ENCODE measurements around the gene ATP2B3. TPM values are rescaled to one million over a fixed set of nuclear protein-coding genes. Genes with fewer than 3 reads are reported as not detected.

The ATP2B3 gene
- polyA plus RNA-seq, 1 donor (not counting 4 experiments of a cell fraction or from before 2014, with no cell fraction given): not detected

- Histone ChIP-seq H2AFZ (ENCODE audit: control insufficient read depth, low read length) (no peak overlapping the region), H3K4me3 (ENCODE audit: control insufficient read depth in 2 of 3, extremely low read depth in 1 of 3, insufficient read depth in 2 of 3, low read depth in 1 of 3, low read length in 3 of 3) (no peak overlapping the region), H3K4me2 (ENCODE audit: control insufficient read depth, extremely low read depth, insufficient read depth, low read depth, low read length) (no peak overlapping the region), H3K27me3 (ENCODE audit: control insufficient read depth, extremely low read depth, insufficient read depth, low read length) (peaks cover 26% of the 10 kb centered on the region), H3K79me2 (ENCODE audit: control insufficient read depth, insufficient read depth, low read length) (no peaks in the 10 kb centered on the region), H3K9me3 (ENCODE audit: control insufficient read depth, low read depth, low read length) (peaks cover 7% of the 10 kb centered on the region), H3K9me1 (ENCODE audit: control insufficient read depth, extremely low read depth, insufficient read depth, low read length) (no peaks in the 10 kb centered on the region), H3K36me3 (ENCODE audit: control insufficient read depth in 2 of 2, extremely low read depth in 1 of 2, insufficient read depth in 2 of 2, low read length in 2 of 2) (no peaks in the 10 kb centered on the region), H3K4me1 (ENCODE audit: control insufficient read depth, extremely low read depth, insufficient read depth, low read length) (no peaks in the 10 kb centered on the region), H3K27ac (ENCODE audit: control insufficient read depth, insufficient read depth, low read length) (no peak overlapping the region), H3K9ac (ENCODE audit: control insufficient read depth, extremely low read depth, insufficient read depth, low read length) (no peak overlapping the region), H4K20me1 (ENCODE audit: control insufficient read depth, extremely low read depth, insufficient read depth, low read length) (no peaks in the 10 kb centered on the region)
- dilution Hi-C loops (cut with MboI; ENCODE audit: extremely low pct_ligation_motif_present, low sequenced_read_pairs): no loop called here
- TF ChIP-seq CTCF (optimal IDR thresholded peaks at IDR 0.05 in 1 of 3, IDR thresholded peaks at IDR 0.05 in 1 of 3, conservative IDR thresholded peaks at IDR 0.05 in 1 of 3; ENCODE audit: extremely low read depth in 1 of 3, insufficient read depth in 2 of 3, low read length in 3 of 3): no peak
- TF ChIP-seq EZH2 (IDR thresholded peaks at IDR 0.05; ENCODE audit: low read length): no peak
- DNase-seq (ENCODE audit: low read depth, low spot score) (no peak), FAIRE-seq (no peak)
These were observed 5.5 kb upstream of the ATP2B3 start for GRCh38 chrX:153511784-153512500.

- Histone ChIP-seq H3K27me3 (ENCODE audit: control insufficient read depth, extremely low read depth, insufficient read depth, low read length) (peaks cover 29% of the 10 kb centered on the region), H3K79me2 (ENCODE audit: control insufficient read depth, insufficient read depth, low read length) (no peaks in the 10 kb centered on the region), H3K4me2 (ENCODE audit: control insufficient read depth, extremely low read depth, insufficient read depth, low read depth, low read length) (no peak overlapping the region), H3K36me3 (ENCODE audit: control insufficient read depth in 2 of 2, extremely low read depth in 1 of 2, insufficient read depth in 2 of 2, low read length in 2 of 2) (no peaks in the 10 kb centered on the region), H3K9me1 (ENCODE audit: control insufficient read depth, extremely low read depth, insufficient read depth, low read length) (no peaks in the 10 kb centered on the region), H3K9ac (ENCODE audit: control insufficient read depth, extremely low read depth, insufficient read depth, low read length) (no peak overlapping the region), H3K9me3 (ENCODE audit: control insufficient read depth, low read depth, low read length) (peaks cover 7% of the 10 kb centered on the region), H3K4me3 (ENCODE audit: control insufficient read depth in 2 of 3, extremely low read depth in 1 of 3, insufficient read depth in 2 of 3, low read depth in 1 of 3, low read length in 3 of 3) (no peak overlapping the region), H4K20me1 (ENCODE audit: control insufficient read depth, extremely low read depth, insufficient read depth, low read length) (no peaks in the 10 kb centered on the region), H2AFZ (ENCODE audit: control insufficient read depth, low read length) (no peak overlapping the region), H3K27ac (ENCODE audit: control insufficient read depth, insufficient read depth, low read length) (no peak overlapping the region), H3K4me1 (ENCODE audit: control insufficient read depth, extremely low read depth, insufficient read depth, low read length) (no peaks in the 10 kb centered on the region)
- FAIRE-seq (no peak), DNase-seq (ENCODE audit: low read depth, low spot score) (no peak)
- dilution Hi-C loops (cut with MboI; ENCODE audit: extremely low pct_ligation_motif_present, low sequenced_read_pairs): no loop called here
- TF ChIP-seq CTCF (optimal IDR thresholded peaks at IDR 0.05 in 1 of 3, IDR thresholded peaks at IDR 0.05 in 1 of 3, conservative IDR thresholded peaks at IDR 0.05 in 1 of 3; ENCODE audit: extremely low read depth in 1 of 3, insufficient read depth in 2 of 3, low read length in 3 of 3) (no peak), EZH2 (IDR thresholded peaks at IDR 0.05; ENCODE audit: low read length) (no peak)
These were observed 4.9 kb upstream of the ATP2B3 start for GRCh38 chrX:153512501-153512893.

Measured in keratinocyte (primary cell).